GM21825 (cell line): ENCODE data around the gene SMARCAD1.

Source experiments
- ATAC-seq: cut with Tn5 transposase; IDR thresholded peaks from one replicate; pipeline ENCODE4 v1.9.1; 2021; ENCODE audit warnings: mild to moderate bottlenecking, moderate library complexity; ENCODE audit not compliant: unreplicated experiment

SMARCAD1 gene

GRCh38 chr4:94226763-94227162 is 19.1 kb downstream of the SMARCAD1 start:
- no peak for ATAC-seq

DNA sequence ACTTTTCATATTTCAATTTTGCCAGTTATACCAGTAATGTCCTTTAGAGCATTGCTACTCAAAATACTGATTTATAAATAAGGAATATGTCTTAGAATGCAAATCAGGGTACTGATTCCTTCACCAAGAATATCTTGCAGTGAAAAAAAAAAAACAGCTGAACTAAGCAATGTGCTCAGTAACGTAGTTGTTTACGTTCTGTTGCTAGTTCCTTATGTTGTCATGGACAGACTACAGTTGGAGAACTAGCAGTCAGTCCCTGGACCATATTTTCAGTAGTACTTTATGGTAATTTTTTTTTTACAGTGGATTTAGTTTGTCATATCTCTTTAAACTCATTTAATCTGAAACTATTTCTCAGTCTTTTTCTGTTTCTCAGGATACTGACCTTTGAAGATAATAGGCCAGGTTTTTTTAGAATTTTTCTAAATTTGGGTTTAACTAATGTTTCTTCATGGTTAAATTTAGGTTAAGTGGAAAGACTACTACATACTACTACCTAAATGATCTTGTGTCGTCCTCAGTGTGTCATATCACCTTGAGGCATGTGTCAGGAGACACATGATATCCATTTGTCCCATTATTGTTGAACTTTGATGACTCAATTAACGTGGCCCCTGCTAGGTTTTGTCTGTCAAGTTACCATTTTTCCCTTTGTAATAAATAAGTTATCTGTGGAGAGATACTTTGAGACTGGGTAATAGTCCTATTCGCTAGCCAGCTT is 21.0 kb downstream of the SMARCAD1 start:
- ATAC-seq = no peak

GRCh38 chr4:94232519-94232918 is 24.9 kb downstream of the SMARCAD1 start:
- ATAC-seq = no peak

- no peak for ATAC-seq
These were observed 28.2 kb downstream of the SMARCAD1 start for GRCh38 chr4:94235825-94236224.

DNA sequence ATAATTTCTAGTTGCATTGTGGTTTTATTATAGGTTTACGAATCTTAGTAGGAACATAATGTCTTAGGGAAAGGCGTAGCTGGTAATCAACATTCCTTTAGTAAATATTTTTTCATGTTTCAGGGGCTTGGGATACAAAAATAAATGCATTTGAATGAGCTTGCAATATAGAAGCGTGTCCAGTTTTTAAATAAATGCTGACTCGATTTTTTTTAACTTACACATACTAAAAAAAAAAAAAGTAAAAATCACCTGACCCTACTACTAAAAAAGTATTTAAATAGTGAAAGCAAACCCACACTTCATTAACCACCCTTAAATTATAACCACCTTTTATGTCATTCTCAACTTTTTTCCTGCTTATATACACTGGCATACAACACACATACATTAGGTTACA is 29.6 kb downstream of the SMARCAD1 start:
- ATAC-seq = no peak

DNA sequence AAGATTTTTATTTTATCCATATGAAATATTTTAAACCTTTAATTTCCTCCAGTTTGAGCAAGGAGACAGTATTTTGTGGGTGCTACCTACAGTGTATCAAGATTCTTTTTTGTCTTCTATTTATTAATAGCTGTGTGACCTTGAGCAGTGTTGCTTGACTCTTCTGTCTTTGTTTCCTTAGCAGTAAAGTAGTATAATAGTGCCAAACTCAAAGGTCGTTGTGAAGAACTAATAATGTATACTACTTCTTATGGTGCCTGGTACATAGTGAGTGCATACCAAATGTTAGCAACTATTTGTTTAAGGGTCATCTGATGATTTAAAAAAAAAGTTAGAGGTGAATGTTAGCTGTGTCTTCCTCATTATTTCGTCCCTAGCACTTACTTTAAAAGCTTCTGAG is 30.5 kb downstream of the SMARCAD1 start:
- no peak for ATAC-seq

DNA sequence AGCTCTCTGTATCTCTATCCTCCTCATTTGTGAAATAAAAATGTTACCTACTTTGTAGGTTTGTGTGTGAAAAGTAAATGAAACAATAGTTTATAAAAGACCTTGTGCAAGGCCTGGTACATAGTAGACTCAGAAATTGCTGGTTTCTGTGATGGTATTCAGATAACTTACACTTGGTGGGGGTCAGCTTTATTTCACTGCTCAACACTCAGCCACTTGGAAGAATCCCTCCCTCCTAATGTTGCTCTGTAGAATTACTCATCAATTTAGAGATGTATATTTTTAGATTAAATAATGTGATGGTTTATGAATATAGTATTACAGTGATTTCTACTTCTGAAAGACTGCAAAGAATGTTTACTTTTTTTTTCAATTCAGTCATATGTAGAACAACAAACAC is 32.7 kb downstream of the SMARCAD1 start:
- ATAC-seq = no peak

DNA sequence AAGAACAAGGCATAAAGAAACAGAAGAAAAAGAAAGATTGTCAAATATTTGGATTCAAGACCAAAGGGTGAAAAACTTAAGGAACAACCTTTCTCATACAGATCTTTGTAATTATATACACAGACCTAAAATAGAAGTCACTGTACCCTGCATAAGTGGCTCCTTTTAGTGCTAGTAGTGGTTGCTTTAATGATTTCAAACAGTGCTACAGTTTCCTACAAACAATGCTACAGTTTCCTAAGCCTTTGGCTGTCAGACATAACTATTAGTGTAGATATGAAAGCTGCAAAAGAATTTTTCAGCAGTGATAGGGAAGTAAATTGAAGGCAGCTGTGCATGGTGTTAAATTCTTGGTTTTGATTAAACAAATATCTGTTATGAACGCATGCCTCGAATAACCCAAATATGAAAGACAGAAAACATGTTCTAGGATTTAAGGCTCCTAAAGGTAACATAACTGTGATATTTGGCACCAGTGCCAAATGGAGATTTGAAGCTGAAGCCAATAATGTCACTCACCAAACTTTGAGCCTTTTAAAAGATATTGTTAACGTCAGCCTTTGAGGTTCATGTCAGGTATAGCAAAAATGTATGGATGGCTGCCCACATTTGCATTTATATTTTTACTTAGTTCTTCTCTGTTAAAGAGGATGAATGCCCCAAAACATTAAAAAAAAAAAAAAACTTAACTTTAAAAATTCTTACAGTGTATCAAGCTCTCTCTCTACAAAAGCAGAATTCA is 36.6 kb downstream of the SMARCAD1 start:
- ATAC-seq = no peak

- no peak for ATAC-seq
These were observed 37.1 kb downstream of the SMARCAD1 start for GRCh38 chr4:94244829-94245185.

- no peak for ATAC-seq
These were observed 43.4 kb downstream of the SMARCAD1 start for GRCh38 chr4:94251094-94251493.

GRCh38 chr4:94253036-94253435 is 45.4 kb downstream of the SMARCAD1 start:
- no peak for ATAC-seq

DNA sequence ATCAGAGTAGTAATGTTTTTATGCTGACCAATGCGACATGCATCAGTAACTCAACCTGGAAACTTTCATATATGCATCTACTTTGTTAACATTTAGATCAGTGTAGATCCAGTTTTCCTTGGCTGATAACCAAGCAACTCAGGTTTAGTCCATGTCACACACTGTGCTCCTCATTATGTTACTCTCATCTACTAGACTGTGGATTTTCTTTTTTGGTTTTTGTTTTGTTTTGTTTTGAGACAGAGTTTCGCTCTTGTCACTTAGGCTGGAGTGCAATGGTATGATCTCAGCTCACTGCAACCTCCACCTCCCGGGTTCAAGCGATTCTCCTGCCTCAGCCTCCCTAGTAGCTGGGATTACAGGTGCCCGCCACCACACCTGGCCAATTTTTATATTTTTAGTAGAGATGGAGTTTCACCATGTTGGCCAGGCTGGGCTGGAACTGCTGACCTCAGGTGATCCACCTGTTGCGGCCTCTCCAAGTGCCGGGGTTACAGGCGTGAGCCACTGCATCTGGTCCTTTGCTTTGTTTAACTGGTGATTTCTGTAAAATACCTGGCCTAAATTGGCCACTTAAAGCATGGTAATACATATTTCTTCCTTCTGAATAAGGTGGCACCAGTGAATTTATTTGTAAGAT is 48.6 kb downstream of the SMARCAD1 start:
- ATAC-seq = no peak

- ATAC-seq = no peak
These were observed 49.2 kb downstream of the SMARCAD1 start for GRCh38 chr4:94256828-94257227.

- ATAC-seq = no peak
These were observed 54.7 kb downstream of the SMARCAD1 start for GRCh38 chr4:94262163-94263016.

GRCh38 chr4:94267037-94267436 is 59.4 kb downstream of the SMARCAD1 start:
- ATAC-seq = no peak

GRCh38 chr4:94271248-94271647 is 63.6 kb downstream of the SMARCAD1 start:
- ATAC-seq = no peak

DNA sequence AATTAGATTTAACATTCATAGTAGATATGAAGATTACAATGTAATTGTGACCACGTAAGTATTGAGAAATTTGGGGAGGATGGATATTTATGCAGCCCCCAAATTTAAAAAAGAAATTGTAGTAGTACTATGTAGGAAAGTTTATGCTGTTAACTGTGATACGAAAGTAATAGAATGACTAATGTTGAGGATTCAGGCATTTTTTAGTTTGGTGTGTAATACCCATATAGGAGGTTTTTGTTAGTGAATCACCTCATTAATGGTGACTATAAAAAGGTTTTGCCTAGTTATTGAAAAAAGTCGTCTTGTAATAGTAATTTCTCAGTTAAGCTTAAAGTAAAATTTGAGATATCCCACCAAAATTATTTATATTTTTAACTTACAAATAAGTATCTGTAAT is 67.2 kb downstream of the SMARCAD1 start:
- no peak for ATAC-seq

GRCh38 chr4:94276204-94276603 is 68.5 kb downstream of the SMARCAD1 start:
- no peak for ATAC-seq

DNA sequence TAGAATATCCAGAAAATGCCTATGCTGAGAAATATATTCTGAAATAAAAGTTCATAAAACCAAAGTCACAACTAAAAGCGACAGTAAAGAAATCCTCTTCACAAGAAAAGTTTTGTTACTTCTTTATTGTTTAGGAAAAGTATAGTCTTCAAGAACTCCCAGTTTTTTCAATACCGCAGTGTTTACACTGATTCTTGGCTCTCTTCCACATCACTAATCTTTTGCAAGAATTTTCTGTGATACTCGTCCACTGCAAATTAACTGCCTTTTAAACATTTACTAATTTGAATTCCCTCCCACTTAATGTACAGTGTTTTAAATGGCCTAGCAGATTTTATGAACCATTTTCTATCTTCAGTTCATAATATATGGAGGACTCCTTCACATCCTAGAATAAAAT is 69.9 kb downstream of the SMARCAD1 start:
- no peak for ATAC-seq

- no peak for ATAC-seq
These were observed 71.1 kb downstream of the SMARCAD1 start for GRCh38 chr4:94278781-94279180.

- peak; percentile 43 for ATAC-seq
These were observed 77.2 kb downstream of the SMARCAD1 start for GRCh38 chr4:94284889-94285288.
